ENCODE data around the gene KIF20B.

KIF20B gene

GRCh38 chr10:89701242-89702120, at the start of gene KIF20B:
Gene KIF20B, plus strand, starts transcription at chr10:89701590. Its CDS starts 3,705 bp downstream, at chr10:89705295.
- DNase-seq, result peak; percentile 96

GRCh38 chr10:89651916-89652573, 49.3 kb upstream of the KIF20B start:
- peak; percentile 44 for DNase-seq

- DNase-seq, result no peak
Observed at GRCh38 chr10:89652806-89653370, 48.5 kb upstream of the KIF20B start.

GRCh38 chr10:89653410-89653869, 48.0 kb upstream of the KIF20B start:
- DNase-seq, result no peak

GRCh38 chr10:89655722-89656121, 45.7 kb upstream of the KIF20B start:
- peak; percentile 32 for DNase-seq

GRCh38 chr10:89657302-89657701, 44.1 kb upstream of the KIF20B start:
- DNase-seq, result no peak

- DNase-seq, result no peak
Observed at GRCh38 chr10:89659143-89660131, 42.0 kb upstream of the KIF20B start.

- no peak for DNase-seq
Observed at GRCh38 chr10:89662596-89662995, 38.8 kb upstream of the KIF20B start.

GRCh38 chr10:89663144-89663543, 38.2 kb upstream of the KIF20B start:
- no peak for DNase-seq

GRCh38 chr10:89664203-89664602, 37.2 kb upstream of the KIF20B start:
- no peak for DNase-seq

GRCh38 chr10:89665302-89665701, 36.1 kb upstream of the KIF20B start:
- DNase-seq, result no peak

GRCh38 chr10:89666138-89666537, 35.3 kb upstream of the KIF20B start:
- DNase-seq, result no peak

GRCh38 chr10:89668386-89669071, 32.9 kb upstream of the KIF20B start:
- DNase-seq, result no peak

- no peak for DNase-seq
Observed at GRCh38 chr10:89669985-89670384, 31.4 kb upstream of the KIF20B start.

- no peak for DNase-seq
Observed at GRCh38 chr10:89670926-89671325, 30.5 kb upstream of the KIF20B start.

- DNase-seq, result no peak
Observed at GRCh38 chr10:89677341-89677740, 24.0 kb upstream of the KIF20B start.

GRCh38 chr10:89679986-89680385, 21.4 kb upstream of the KIF20B start:
- no peak for DNase-seq

- no peak for DNase-seq
Observed at GRCh38 chr10:89683883-89684282, 17.5 kb upstream of the KIF20B start.

- peak; percentile 32 for DNase-seq
Observed at GRCh38 chr10:89684604-89685003, 16.8 kb upstream of the KIF20B start.

GRCh38 chr10:89685936-89686335, 15.5 kb upstream of the KIF20B start:
- no peak for DNase-seq

- DNase-seq, result no peak
Observed at GRCh38 chr10:89690027-89690426, 11.4 kb upstream of the KIF20B start.

- no peak for DNase-seq
Observed at GRCh38 chr10:89692416-89692815, 9.0 kb upstream of the KIF20B start.

Measured in MV-4-11 (cell line).